HEK293T (cell line): ENCODE measurements around the gene ANKS4B.

ENCODE experiments used
- ARNT ChIP-seq: fragments of 450-650 bp; IDR thresholded peaks from 2 replicates; pipeline ENCODE4 v1.6.1; 2017; ENCODE audit warnings: mild to moderate bottlenecking
- BHLHE40 ChIP-seq: fragments of 450-650 bp; IDR thresholded peaks from 2 replicates; pipeline ENCODE4 v1.6.1; 2016; ENCODE audit warnings: mild to moderate bottlenecking, moderate library complexity, borderline replicate concordance
- FOXM1 ChIP-seq: fragments of 450-650 bp; IDR thresholded peaks from 2 replicates; pipeline ENCODE4 v1.6.1; 2017; ENCODE audit warnings: mild to moderate bottlenecking, borderline replicate concordance
- HDGF ChIP-seq: fragments of 450-650 bp; IDR thresholded peaks from 2 replicates; pipeline ENCODE4 v1.6.1; 2017; ENCODE audit warnings: antibody characterized with exemption, borderline replicate concordance
- NFRKB ChIP-seq: fragments of 450-650 bp; IDR thresholded peaks from 2 replicates; pipeline ENCODE4 v1.6.1; 2016; ENCODE audit warnings: mild to moderate bottlenecking, moderate library complexity
- SP1 ChIP-seq: fragments of 450-650 bp; IDR thresholded peaks from 2 replicates; pipeline ENCODE4 v1.6.1; 2017
- SUZ12 ChIP-seq: fragments of 450-650 bp; IDR thresholded peaks from 2 replicates; pipeline ENCODE4 v1.6.1; 2016; ENCODE audit warnings: mild to moderate bottlenecking
- TARDBP ChIP-seq: fragments of 450-650 bp; IDR thresholded peaks from 2 replicates; pipeline ENCODE4 v1.6.1; 2016

DNA sequence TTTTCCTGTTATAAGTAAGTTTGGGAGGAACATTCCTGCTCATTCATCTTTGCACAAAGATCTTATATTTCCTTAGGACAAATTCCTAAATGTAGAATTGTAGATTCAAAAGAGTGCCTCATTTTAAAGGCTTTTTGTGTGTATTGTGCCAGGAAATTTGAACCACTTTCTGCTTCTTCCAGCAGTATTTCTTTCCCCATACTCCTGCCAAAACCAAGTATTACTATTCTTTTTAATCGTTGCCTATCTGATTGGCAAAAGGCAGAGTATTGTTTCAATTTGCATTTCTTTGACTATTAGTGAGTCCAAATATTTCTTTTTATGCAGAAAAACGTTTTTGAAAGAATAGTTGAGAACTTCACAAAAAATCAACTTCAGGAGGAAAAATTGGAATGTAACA is 9.3 kb downstream of the ANKS4B start:
- TF ChIP-seq SP1 (no peak), ARNT (no peak), HDGF (no peak), FOXM1 (no peak), SUZ12 (no peak), BHLHE40 (no peak), NFRKB (no peak), TARDBP (no peak)
